COLO829 (cell line): Measurements from ENCODE around the gene GPR135.

Experiments used
- DNase-seq: peaks from one replicate; pipeline ENCODE4 v3.0.0; 2012; ENCODE audit warnings: low spot score

Gene GPR135

GRCh38 chr14:59422069-59422881, 42.9 kb downstream of the GPR135 start:
- no peak for DNase-seq

GRCh38 chr14:59419303-59419702, 45.9 kb downstream of the GPR135 start:
- no peak for DNase-seq

DNA sequence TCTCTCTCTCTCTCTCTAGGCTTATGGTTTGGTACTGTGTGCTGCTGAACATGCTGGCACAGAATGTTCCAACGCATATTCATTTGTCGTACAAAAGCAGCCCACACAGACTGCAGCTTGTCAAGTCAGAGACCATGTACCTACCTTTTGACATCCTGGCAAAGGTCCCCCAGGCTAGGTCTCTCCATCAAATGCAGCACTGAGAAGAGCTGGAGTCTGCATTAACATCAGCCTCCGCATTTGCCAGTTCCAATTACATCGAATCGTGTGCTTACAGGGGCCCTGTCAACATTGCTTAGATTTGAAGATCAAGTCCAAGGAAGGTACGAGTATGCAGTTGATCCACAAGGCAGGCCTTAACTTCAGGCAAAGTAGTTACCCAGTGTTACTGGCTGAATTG, 47.9 kb downstream of the GPR135 start:
- DNase-seq = no peak

DNA sequence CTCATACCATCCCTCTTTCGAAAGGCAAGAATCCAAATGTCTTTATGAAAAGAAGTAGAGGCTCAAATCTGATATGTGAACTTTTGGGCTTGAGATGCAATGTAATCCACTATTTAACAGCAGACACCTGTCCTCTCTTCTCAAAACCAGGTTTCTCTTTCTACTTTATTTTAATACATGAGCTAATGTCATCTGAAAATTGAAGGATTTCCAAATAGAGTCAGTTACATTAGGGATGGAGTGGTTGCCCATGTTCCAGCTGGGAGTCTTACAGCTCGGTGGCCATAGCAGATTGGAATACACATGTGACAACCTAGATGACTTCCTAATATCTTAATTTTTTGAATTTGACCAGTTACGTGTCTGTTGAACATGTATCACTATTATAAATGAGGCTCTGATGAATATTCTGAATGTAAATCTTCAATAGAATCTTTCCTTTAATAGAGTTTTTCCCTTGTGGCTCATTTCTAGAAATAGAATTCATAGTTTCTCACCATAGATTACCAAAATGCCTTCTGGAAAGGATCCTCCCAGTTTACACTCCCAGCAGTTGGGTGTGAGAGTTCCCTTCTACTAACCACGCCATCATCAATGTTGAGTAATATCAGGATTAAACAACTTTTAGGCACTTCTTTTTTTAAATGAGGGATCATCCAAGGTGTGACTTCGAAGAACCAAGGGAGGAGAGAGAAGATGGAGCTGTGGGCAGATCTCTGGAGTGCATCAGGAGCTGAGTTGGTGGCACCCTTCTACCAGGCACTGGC, 49.2 kb downstream of the GPR135 start:
- no peak for DNase-seq
